ENCODE measurements around the gene SORT1. TPM values are rescaled to one million over a fixed set of nuclear protein-coding genes. Genes with fewer than 3 reads are reported as not detected.
A peak's percentile ranks its signal among the peaks of the same experiment; 100 is the strongest.

SORT1 gene
- total and polyA plus RNA-seq, 2 of the 13 experiments (the other 11 are each of a cell fraction or from before 2014, with no cell fraction given): 32.4 to 93.0 TPM

GRCh38 chr1:109274533-109275476 lies 122.9 kb downstream of the SORT1 start (continued):
- TF ChIP-seq ZNF496 (CRISPR knock-in tag; IDR thresholded peaks at IDR 0.05; ENCODE audit: insufficient replicate concordance): no peak
- TF ChIP-seq, protein P1, sequence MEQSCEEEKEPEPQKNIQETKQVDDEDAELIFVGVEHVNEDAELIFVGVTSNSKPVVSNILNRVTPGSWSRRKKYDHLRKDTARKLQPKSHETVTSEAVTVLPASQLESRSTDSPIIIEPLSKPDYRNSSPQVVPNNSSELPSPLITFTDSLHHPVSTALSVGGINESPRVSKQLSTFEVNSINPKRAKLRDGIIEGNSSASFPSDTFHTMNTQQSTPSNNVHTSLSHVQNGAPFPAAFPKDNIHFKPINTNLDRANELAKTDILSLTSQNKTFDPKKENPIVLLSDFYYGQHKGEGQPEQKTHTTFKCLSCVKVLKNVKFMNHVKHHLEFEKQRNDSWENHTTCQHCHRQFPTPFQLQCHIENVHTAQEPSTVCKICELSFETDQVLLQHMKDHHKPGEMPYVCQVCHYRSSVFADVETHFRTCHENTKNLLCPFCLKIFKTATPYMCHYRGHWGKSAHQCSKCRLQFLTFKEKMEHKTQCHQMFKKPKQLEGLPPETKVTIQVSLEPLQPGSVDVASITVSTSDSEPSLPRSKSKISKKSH (CRISPR knock-in tag; IDR thresholded peaks at IDR 0.05; ENCODE audit: borderline replicate concordance): 0 out of 2 replicates have a peak, but pooled peaks have one; percentile 15
- no peak for TF ChIP-seq KAT7 (CRISPR knock-in tag; IDR thresholded peaks at IDR 0.05; ENCODE audit: borderline replicate concordance)
- no peak for TF ChIP-seq ZBTB3 (CRISPR knock-in tag; IDR thresholded peaks at IDR 0.05; ENCODE audit: borderline replicate concordance, low read depth)
- no peak for TF ChIP-seq MBNL3 (CRISPR knock-in tag; conservative IDR thresholded peaks at IDR 0.05)
- TF ChIP-seq ZNF563 (CRISPR knock-in tag; IDR thresholded peaks at IDR 0.05): no peak
- no peak for TF ChIP-seq ZNF230 (CRISPR knock-in tag; IDR thresholded peaks at IDR 0.05)
- TF ChIP-seq, protein P2, sequence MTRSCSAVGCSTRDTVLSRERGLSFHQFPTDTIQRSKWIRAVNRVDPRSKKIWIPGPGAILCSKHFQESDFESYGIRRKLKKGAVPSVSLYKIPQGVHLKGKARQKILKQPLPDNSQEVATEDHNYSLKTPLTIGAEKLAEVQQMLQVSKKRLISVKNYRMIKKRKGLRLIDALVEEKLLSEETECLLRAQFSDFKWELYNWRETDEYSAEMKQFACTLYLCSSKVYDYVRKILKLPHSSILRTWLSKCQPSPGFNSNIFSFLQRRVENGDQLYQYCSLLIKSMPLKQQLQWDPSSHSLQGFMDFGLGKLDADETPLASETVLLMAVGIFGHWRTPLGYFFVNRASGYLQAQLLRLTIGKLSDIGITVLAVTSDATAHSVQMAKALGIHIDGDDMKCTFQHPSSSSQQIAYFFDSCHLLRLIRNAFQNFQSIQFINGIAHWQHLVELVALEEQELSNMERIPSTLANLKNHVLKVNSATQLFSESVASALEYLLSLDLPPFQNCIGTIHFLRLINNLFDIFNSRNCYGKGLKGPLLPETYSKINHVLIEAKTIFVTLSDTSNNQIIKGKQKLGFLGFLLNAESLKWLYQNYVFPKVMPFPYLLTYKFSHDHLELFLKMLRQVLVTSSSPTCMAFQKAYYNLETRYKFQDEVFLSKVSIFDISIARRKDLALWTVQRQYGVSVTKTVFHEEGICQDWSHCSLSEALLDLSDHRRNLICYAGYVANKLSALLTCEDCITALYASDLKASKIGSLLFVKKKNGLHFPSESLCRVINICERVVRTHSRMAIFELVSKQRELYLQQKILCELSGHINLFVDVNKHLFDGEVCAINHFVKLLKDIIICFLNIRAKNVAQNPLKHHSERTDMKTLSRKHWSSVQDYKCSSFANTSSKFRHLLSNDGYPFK (CRISPR knock-in tag; IDR thresholded peaks at IDR 0.05; ENCODE audit: borderline replicate concordance): no peak
- TF ChIP-seq GATAD2A (CRISPR knock-in tag; IDR thresholded peaks at IDR 0.05): peak; percentile 82
- TF ChIP-seq, protein P3, sequence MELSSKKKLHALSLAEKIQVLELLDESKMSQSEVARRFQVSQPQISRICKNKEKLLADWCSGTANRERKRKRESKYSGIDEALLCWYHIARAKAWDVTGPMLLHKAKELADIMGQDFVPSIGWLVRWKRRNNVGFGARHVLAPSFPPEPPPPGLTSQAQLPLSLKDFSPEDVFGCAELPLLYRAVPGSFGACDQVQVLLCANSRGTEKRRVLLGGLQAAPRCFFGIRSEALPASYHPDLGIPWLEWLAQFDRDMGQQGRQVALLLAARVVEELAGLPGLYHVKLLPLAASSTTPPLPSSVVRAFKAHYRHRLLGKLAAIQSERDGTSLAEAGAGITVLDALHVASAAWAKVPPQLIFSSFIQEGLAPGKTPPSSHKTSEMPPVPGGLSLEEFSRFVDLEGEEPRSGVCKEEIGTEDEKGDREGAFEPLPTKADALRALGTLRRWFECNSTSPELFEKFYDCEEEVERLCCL (CRISPR knock-in tag; IDR thresholded peaks at IDR 0.05; ENCODE audit: borderline replicate concordance): no peak
- TF ChIP-seq ZFYVE20 (CRISPR knock-in tag; IDR thresholded peaks at IDR 0.05; ENCODE audit: borderline replicate concordance, low read depth): no peak
- TF ChIP-seq TFDP2 (CRISPR knock-in tag; IDR thresholded peaks at IDR 0.05): peak; percentile 84
- no peak; the same call in 1 of the 2 replicates for TF ChIP-seq ZNF362 (CRISPR knock-in tag; IDR thresholded peaks at IDR 0.05; ENCODE audit: borderline replicate concordance)
- TF ChIP-seq, protein P4, sequence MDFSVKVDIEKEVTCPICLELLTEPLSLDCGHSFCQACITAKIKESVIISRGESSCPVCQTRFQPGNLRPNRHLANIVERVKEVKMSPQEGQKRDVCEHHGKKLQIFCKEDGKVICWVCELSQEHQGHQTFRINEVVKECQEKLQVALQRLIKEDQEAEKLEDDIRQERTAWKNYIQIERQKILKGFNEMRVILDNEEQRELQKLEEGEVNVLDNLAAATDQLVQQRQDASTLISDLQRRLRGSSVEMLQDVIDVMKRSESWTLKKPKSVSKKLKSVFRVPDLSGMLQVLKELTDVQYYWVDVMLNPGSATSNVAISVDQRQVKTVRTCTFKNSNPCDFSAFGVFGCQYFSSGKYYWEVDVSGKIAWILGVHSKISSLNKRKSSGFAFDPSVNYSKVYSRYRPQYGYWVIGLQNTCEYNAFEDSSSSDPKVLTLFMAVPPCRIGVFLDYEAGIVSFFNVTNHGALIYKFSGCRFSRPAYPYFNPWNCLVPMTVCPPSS (IDR thresholded peaks at IDR 0.05): no peak
- no peak for TF ChIP-seq ATAD3A (CRISPR knock-in tag; IDR thresholded peaks at IDR 0.05)
- peak; percentile 71 for TF ChIP-seq ISL2 (CRISPR knock-in tag; IDR thresholded peaks at IDR 0.05)
